ENCODE measurements around the gene ING2. TPM values are rescaled to one million over a fixed set of nuclear protein-coding genes. Genes with fewer than 3 reads are reported as not detected.

ING2 gene
- total RNA-seq, 8 experiments from 2014 or later: 6.9 to 19.6 (median 12.5) TPM

GRCh38 chr4:183554878-183555585 is 50.2 kb downstream of the ING2 start:
- Histone ChIP-seq H3K4me1 (replicated peaks in 1 of 2) (no peaks in the 10 kb centered on the region), H3K27ac (no peak overlapping the region), H3K4me3 (no peak overlapping the region)
- ATAC-seq (replicated peaks in 6 of 8): no peak
- in situ Hi-C loops (cut with MboI; ENCODE audit: low pct_unique_long_range_greater_than_20kb in 2 of 9, low sequenced_read_pairs in 9 of 9, unreplicated experiment in 9 of 9): no loop called here
- WGBS, 10 experiments: 14 to 93% (median 78%) methylated on average over 2 to 7 of the region's 8 CpGs

- WGBS, 10 experiments: 13 to 100% (median 40%) methylated on average over 1 to 3 of the region's 3 CpGs; no CpG with 5 or more reads in 1 of the 10 experiments
- Histone ChIP-seq H3K4me3 (no peak overlapping the region), H3K27ac (no peak overlapping the region), H3K4me1 (replicated peaks in 1 of 2) (peaks cover 0 to 3% of the 10 kb centered on the region in 2 donors)
- in situ Hi-C loops (cut with MboI; ENCODE audit: low pct_unique_long_range_greater_than_20kb in 2 of 9, low sequenced_read_pairs in 9 of 9, unreplicated experiment in 9 of 9): no loop called here
- ATAC-seq (replicated peaks in 6 of 8): no peak
Observed at GRCh38 chr4:183556947-183557346, 52.1 kb downstream of the ING2 start.

- no peak overlapping the region for H3K4me3 ChIP-seq
- 60 to 100% (median 90%) methylated on average over 1 to 6 of the region's 6 CpGs; no CpG with 5 or more reads in 3 of the 10 experiments for WGBS, 10 experiments
- peaks cover 0 to 4% of the 10 kb centered on the region in 2 donors for H3K4me1 ChIP-seq (replicated peaks in 1 of 2)
- in situ Hi-C loops (cut with MboI; ENCODE audit: low pct_unique_long_range_greater_than_20kb in 2 of 9, low sequenced_read_pairs in 9 of 9, unreplicated experiment in 9 of 9): no loop called here
- no peak for ATAC-seq (replicated peaks in 6 of 8)
- H3K27ac ChIP-seq: no peak overlapping the region
Observed at GRCh38 chr4:183557611-183558010, 52.8 kb downstream of the ING2 start.

GRCh38 chr4:183558873-183559272 is 54.0 kb downstream of the ING2 start:
- peak in 1 of 8 experiments; percentile 12 for ATAC-seq (replicated peaks in 6 of 8)
- in situ Hi-C loops (cut with MboI; ENCODE audit: low pct_unique_long_range_greater_than_20kb in 2 of 9, low sequenced_read_pairs in 9 of 9, unreplicated experiment in 9 of 9): no loop called here

GRCh38 chr4:183561905-183562304 is 57.0 kb downstream of the ING2 start:
- Histone ChIP-seq H3K27ac (no peak overlapping the region), H3K4me1 (replicated peaks in 1 of 2) (peaks cover 7 to 11% of the 10 kb centered on the region in 2 donors), H3K4me3 (no peak overlapping the region)
- 0 to 75% (median 36%) methylated on average over 1 to 4 of the region's 4 CpGs; no CpG with 5 or more reads in 2 of the 10 experiments for WGBS, 10 experiments
- ATAC-seq (replicated peaks in 6 of 8): no peak
- in situ Hi-C loops (cut with MboI; ENCODE audit: low pct_unique_long_range_greater_than_20kb in 2 of 9, low sequenced_read_pairs in 9 of 9, unreplicated experiment in 9 of 9): no loop called here

More at GRCh38 chr4:183558873-183559272, 54.0 kb downstream of the ING2 start:
- Histone ChIP-seq H3K27ac (no peak overlapping the region), H3K4me3 (no peak overlapping the region), H3K4me1 (replicated peaks in 1 of 2) (peaks cover 4 to 8% of the 10 kb centered on the region in 2 donors)
- 59 to 93% (median 82%) methylated on average over 1 to 12 of the region's 12 CpGs for whole genome bisulfite sequencing, 10 experiments

Other genes with a start within 250 kb of the ING2 start
- under 1 TPM in 6 of 8 experiments, not detected in 2; 0.14 to 0.46 (median 0.39) TPM for gene CLDN22, start 184.8 kb upstream of the ING2 start, total RNA-seq
- gene CLDN24, start 182.6 kb upstream of the ING2 start, total RNA-seq: 1 to 10 TPM in 2 of 8 experiments, under 1 TPM in 2, not detected in 4; 0.50 to 2.3 (median 1.4) TPM
- 10 to 100 TPM; 14.3 to 35.0 (median 26.9) TPM for gene CDKN2AIP, start 60.4 kb upstream of the ING2 start, total RNA-seq
- 10 to 100 TPM; 21.9 to 53.4 (median 26.8) TPM for gene RWDD4, start 154.1 kb downstream of the ING2 start, total RNA-seq
- 10 to 100 TPM; 26.5 to 53.0 (median 42.9) TPM for gene TRAPPC11, start 154.2 kb downstream of the ING2 start, total RNA-seq